HUDEP-2 (cell line): ENCODE results near the gene FAM124A.

Experiments
- DNase-seq, 76 experiments: peaks; one replicate each; lab custom pipeline; 2025; ENCODE audit not compliant: unreplicated experiment in 76 of 76; lab: John Stamatoyannopoulos, UW

FAM124A gene

DNA sequence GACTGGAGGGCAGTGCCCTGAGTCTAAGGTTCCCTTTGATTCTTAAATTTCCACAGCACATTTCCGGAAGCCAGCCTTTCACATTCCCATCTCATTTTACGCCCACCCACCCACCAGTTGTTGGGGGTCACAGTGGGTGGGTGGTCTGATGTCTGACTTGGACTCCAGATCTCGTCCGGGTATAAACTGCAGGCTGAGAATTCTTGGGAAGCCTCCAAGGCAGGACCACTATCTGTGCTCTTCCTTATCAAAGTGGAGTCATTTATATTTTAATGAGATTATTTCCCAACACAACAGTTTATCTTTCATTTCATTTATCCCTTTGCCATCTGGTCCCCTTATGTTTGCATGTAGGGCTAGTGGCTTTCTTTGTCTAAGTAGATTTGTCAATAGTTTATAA, 3.6 kb upstream of the FAM124A start:
- DNase-seq, result no peak

DNA sequence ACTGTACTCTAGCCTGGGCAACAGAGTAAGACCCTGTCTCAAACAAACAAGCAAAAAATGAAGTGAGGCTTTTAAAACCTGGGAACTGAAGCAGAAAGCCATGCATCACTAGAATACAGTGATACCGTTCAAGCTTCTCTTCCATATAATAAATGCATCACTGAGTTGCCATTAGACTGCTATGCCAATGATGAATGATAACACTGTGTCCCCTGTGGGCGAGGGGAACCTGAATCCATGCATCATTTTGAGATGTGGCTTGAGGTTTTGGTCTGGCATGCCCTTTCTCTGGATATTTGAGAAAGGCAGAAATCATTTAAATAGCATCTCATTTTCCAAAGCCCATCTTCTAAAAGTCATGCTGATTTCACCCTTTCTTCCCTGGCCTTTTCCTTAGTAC, 1.5 kb upstream of the FAM124A start:
- DNase-seq, result no peak

GRCh38 chr13:51221108-51221507, 1.1 kb upstream of the FAM124A start:
- DNase-seq, result no peak

GRCh38 chr13:51221674-51222036, 543 bp upstream of the FAM124A start:
- no peak for DNase-seq

- no peak for DNase-seq
These were observed 725 bp downstream of the FAM124A start for GRCh38 chr13:51222686-51223559.

DNA sequence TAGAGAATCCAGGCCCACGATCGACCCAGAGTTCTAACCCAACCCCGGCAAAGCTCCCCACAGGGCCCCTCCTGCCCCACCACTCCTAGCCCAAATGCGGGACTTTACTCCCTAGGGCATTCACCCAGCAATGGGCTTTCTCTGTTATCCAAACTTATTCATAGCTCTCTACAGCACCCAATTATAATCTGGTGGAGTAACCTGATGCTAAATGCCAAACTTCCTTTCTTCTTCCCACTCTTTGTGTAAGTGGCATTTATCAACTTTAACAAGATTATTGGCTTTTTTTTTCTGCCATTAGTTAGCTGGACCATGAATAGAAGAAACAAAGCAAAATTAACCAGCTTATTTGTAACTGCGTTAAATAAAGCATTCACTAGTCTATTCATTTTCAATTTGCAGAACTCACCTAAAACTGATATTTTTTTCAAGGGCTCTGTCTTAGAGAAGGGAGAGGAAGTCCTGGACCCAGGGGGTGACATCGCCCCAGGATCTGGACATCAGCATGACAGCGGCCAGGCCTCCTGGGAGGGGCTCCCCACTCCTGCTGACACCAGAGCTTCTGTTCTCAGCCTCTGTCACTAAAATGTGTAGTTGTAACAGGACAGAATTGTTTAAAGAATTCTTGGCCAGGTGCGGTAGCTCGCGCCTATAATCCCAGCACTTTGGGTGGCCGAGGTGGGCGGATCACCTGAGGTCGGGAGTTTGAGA, 1.5 kb downstream of the FAM124A start:
- DNase-seq, result no peak

DNA sequence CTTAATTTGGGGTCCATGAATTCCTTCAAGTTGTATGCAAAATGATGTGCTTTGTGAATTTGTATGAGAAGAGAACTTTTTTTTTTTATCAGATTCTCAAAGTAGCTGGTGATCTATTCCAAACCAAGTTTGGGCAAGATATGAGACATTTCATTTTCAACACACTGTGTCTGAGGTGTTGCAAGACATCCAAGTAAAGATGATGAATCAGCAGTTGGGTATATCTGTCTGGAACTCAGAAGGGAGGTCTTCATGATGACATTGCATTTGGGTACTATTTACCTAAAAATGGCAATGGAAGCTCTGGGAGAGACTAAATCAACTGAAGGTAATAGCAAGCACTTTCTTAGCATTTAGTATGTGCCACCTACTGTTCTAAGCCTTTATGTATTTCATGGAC, 2.8 kb downstream of the FAM124A start:
- no peak for DNase-seq

GRCh38 chr13:51227404-51227803, 5.2 kb downstream of the FAM124A start:
- no peak for DNase-seq

GRCh38 chr13:51229101-51229719, 7.0 kb downstream of the FAM124A start:
- no peak for DNase-seq

DNA sequence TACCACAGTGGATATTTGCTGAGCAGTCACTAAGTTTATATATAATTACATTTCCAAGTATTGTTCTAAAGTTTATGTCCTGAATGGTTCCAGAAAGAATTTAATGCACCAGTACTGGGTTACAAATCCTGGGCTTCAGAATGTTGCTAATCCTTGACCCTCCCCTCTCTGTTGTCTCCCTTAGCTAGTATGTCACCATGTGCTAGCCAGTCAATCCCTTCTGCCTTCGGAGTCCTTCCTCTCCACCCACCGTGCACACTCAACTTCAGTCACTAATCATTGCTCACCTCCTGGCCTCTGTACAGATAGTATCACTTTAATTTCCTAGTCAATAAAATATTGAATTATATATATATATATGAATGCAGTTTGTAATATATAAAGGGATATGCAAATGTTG, 7.5 kb downstream of the FAM124A start:
- no peak for DNase-seq

GRCh38 chr13:51230477-51231105, 8.4 kb downstream of the FAM124A start:
- no peak for DNase-seq

GRCh38 chr13:51231456-51231855, 9.3 kb downstream of the FAM124A start:
- DNase-seq, result no peak

- no peak for DNase-seq
These were observed 10.1 kb downstream of the FAM124A start for GRCh38 chr13:51232328-51232727.

GRCh38 chr13:51233117-51233826, 11.1 kb downstream of the FAM124A start:
- DNase-seq, result no peak

DNA sequence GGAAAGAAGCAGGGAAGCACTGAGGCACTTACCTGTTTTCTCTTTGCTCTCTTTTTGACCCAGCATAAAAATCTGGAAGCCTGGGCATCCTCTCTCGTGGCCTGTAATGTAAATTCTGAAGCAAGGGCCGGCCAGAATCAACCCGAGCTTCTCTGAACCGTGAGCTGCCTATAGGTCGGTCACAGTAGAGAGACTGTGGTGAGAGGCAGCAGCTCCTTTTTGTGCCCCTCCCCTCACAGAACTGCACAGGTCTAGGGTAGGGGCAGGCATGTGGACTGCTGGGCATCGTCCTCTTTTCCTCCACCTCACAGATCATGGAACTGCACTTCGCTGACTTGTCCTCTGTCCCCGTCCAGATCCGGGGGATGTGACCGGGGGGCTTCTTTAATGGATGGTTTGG, 12.5 kb downstream of the FAM124A start:
- DNase-seq, result no peak

- DNase-seq, result no peak
These were observed 13.0 kb downstream of the FAM124A start for GRCh38 chr13:51235186-51235585.

- no peak for DNase-seq
These were observed 13.7 kb downstream of the FAM124A start for GRCh38 chr13:51235756-51236490.

DNA sequence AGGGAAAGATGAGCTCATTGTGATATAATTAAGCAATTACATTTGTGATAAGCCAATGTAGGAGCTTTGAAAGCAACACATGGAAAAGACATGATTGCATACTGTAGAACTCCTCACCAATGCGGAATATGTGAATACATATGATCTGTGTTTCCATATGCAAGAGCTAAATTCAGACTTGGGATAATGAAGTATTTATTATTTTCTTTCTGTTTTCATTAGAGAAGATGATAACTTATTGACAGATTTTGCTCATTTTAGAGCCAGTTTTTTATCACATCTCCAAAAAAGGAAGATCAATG, 14.2 kb downstream of the FAM124A start:
- no peak for DNase-seq

DNA sequence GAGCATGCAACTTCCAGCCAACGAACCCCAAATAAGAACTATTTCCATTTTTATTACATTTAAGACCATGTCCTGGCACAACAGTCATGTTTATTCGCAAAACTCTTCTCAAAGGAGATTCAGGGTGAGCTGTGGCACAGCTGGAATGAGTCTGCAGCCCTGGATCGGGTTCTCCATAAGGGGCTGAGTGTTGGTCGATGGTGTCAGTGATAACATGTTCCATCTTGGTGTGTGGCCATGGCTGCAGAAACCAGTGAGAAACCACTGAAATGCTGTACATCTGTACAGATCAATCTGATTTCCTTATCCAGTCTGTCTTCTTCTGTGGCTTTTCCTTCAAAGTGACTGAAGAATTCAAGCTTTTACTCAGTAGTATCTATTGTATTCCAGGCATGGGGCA, 15.2 kb downstream of the FAM124A start:
- DNase-seq, result no peak

DNA sequence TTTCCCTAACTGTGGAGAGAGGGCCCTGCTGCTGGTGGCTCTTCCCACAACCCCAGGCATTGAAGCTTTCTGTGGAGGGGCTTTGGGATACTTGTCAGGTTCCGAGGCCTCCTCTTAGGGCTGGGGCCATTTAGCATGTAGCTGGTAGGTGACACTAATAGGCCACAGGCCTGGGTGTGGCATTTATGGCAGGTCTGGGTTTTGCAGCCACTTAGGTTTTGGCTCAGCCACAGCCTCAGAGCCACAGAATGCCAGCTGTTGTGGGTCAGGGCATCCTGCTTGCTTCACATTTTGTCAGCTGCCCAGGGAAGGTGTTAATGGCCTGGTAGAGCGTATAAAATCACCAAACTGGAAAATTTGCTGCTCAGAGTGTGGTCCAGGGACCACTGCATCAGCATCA, 15.7 kb downstream of the FAM124A start:
- DNase-seq, result no peak
